Hematopoietic multipotent progenitor cell treated with erythropoietin and hydrocortisone succinate and interleukin-3 and kit ligand, for 6 days (in vitro differentiated cells): ENCODE data around the gene ASTN2.

Source experiments
- DNase-seq: peaks from one replicate; pipeline ENCODE4 v3.0.0-alpha.2; 2015

The ASTN2 gene

DNA sequence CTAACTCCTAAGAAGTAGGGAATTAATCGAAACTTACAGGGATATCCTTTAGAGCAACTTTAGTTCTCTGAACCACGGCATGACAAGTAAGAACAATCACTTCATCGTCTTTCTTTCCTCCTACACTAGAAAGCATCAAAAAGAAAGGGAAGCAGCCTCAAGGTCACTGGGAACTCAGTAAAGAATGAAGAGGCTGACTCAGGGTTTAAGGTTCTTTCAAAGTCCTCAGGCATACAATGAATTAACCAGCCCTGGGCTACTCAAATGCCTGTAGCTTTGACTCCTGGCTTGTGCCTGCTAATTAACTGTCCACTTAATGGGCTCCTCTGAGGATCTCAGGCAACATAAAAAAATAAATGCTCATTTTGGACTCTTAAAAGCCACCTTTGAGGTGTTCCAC lies 625.8 kb downstream of the ASTN2 start:
- DNase-seq: no peak

DNA sequence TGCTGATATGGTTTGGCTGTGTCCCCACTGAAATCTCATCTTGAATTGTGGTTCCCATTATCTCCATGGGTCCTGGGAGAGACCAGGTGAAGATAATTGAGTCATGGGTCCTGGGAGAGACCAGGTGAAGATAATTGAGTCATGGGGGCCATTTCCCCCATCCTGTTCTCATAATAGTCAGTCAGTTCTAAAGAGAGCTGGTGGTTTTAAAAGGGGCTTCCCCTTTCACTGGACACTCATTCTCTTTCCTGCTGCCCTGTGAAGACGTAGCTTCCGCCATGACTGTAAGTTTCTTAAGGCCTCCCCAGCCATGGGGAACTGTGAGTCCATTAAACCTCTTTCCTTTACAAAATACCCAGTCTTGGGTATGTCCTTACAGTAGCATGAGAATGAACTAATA lies 628.1 kb downstream of the ASTN2 start:
- DNase-seq: no peak

DNA sequence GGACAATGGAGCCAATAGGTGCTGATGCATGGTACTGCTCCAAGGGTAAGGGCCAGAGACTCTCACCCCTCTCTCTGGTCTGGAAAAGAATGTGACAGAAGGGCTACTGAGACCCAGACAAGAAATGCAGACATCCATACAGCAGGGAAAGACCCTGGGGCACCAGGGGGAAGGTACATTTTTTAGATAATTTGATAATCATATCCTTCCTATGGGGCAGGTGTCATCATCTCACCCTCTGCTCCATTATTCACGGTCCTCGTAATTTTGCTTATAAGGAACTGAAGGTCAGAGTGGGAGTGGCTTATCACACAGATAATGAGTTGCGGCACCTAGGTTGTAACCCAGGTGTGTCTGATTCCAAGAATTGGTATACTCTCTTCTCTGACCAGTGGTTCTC lies 637.7 kb downstream of the ASTN2 start:
- no peak for DNase-seq

DNA sequence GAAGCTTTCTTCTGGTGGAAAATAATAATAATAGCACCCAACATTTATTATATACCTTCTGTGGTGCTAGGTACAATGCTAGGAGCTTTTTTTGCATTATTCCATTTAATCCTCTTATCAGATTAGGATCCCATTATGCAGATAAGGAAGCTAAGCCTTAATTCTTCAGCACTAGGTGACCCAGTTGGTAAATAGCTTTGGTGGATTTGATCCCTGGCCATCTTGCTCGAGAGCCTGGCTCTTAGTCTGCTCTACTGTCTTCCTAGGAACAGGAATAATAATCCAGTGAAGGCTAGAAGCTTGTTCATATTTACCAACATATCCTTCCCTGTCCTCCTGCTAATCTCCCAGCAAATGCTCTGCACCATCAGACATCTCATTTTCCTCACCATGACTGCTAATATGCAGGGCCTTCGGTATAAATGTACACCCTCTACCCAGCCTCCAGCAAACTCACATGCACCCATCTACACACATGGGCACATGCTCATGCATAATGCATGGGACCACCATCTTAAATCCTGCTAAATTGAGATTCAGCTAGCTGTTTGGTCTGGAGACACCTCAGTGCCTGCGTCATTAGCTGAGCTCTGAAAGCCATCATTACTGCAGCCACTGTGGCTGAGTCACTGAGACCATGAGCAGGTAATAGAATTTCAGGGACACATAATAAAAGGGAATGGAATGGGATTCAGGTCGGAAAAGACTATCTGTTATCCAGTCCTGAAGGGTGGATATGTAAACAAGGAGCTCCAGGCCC lies 640.3 kb downstream of the ASTN2 start:
- no peak for DNase-seq

DNA sequence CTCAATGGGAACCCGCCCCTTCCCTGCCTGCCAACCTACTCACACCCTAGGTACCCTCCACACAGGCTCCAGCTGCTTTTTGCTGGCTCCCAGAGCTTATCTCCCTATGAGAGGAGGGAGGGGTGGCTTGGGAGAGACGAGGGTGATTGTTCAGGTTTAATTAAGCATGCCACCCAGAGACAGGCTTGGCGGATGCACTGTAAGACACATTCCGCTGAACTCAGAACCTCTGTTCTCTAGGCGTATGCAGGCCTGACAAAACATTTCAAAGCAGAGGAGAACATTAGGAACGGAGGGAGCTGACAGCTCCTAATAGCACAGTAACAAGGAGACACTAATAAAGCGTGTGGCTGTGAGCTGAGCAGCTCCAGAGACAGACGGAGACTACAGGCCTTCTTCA lies 647.6 kb downstream of the ASTN2 start:
- DNase-seq: no peak

DNA sequence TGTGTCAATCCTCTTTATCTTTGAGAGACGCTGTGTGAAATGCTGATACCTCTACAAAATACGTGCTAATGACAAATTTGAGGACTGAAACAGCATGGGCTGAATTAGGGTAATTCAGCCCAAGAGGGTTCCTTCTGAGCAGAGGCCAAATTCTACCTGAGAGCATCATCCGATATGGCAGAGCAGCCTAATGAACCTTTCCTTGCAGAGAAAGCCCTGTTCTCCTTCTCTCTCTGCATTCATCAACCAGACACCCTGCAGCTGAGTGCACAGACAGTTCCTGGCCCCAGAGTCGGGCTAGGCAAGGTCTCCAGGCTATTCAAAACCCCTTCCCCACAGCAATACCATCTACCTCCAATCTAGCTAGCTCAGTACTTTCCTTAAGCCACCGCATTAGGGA lies 649.8 kb downstream of the ASTN2 start:
- no peak for DNase-seq

DNA sequence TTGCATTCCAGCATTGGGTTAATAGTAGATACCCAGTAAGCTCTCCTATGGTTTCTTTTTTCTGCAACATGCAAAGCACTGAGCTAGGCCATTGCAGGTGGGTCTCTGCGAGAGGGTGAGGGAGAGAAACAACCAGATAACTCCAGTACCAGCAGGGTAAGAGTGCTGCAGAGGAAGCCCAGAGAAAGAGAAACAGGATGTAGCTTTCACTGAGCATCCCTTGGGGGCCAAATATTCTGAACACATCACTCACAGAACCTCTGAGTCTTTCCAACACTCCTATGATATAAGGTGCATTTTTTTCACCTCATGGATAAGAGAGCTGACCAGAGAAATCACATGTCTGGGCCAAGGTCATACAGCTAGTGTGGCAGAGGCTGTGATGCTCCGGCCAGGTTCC lies 651.1 kb downstream of the ASTN2 start:
- no peak for DNase-seq

DNA sequence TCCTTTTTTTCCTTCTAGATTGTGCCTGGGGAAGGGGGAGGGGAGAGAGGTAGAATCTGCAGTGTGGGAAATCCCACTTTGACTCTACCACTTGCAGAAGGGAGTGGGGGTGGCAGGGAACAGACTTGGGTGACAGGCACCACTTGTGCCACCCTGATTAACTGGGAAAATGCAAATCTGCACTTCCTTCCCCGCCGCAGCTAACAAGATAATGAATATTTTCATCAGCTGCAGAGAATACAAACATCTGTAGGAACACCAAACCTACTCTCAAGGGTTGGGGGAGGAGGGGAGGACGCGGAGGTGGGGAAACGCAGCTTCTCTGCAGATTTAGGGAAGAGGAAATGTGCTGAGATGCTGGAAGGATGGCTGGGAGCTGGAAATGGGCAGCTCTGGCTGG lies 654.2 kb downstream of the ASTN2 start:
- no peak for DNase-seq

DNA sequence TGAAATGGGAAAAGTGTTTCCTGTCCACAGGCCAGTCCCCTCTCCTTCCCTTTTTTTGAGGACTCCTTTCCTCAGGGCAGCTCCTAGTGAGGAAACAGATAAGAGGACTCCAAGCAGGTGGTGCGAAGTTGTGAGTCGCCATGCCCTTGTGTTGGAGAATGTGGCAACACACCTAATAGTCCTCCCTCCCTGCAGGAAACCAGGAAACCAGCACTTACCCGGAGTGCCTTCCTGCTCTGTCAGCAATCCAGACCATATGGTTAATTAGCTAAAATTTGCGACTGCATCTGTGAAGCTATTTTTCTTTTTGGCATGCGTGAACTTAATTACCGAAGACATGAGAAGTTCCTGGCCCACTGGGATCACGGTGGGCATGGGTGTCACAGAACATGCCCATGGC lies 657.8 kb downstream of the ASTN2 start:
- DNase-seq: no peak

DNA sequence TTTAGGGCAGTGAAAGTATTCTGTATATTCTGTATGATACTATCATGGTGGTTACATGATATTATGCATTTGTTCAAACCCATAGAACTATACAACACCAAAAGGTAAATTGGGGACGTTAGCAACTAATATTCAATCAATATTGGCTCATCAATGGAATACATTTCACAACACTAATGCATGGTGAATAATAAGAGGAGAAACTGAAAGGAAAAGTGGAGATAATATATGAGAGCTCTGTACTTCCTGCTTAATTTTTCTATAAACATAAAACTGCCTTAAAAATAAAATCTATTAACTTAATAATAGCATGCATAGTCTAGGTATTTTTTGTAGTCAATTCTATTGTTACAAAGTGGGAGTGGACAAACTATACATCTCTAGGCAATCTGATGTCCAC lies 661.5 kb downstream of the ASTN2 start:
- DNase-seq: no peak

DNA sequence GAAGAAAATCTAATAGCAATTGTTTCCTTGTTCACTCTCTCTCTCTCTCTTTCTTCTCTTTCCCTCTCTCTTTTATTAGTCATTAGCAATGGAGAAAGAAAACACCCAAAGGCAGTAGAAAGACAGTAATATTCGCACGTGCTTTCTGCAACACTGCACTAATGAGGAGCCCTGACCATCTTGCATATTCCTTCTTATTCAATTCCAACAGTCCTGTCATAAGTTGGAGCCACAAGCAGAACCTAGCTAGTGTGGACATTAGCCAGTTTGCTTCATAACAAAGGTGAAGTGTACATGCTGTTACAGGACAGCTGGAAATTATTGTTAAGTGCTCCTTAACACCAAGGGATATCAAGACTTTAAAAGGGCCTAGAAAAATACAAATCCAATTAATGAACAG lies 664.3 kb downstream of the ASTN2 start:
- no peak for DNase-seq

DNA sequence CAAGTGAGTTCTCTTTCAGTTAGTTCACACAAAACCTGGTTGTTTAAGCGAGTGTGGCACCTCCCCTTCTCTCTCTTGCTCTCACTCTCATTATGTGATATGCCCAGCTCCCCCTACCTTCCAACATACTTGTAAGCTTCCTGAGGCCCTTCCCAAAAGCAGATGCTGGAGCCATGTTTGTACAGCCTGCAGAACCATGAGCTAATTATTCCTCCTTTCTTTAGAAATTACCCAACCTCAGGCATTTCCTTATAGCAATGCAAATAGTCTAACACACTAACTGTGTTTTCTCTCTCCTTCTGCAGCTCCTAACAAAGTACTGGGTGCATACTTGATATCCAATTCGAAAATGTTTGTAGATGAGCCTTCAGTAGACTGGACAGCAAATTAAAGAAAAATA lies 665.1 kb downstream of the ASTN2 start:
- no peak for DNase-seq

DNA sequence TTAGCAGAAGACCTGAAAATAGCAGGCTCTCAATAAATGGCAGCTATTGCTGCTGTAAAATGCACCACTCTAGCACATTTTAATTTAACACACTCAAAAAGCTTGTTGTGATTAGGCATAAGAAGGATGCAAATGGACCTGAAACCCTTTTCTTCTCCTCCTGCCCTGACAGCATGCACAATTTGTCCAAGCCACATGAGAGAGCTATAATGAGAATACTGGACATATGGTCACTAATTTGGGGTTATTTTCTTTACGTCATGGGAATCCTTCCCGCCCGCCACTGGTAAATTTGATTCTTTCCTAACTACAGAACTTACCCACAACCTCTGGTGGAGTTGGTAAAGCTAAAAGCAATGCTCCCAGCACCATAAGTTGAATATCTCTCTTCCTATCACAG lies 665.7 kb downstream of the ASTN2 start:
- no peak for DNase-seq

DNA sequence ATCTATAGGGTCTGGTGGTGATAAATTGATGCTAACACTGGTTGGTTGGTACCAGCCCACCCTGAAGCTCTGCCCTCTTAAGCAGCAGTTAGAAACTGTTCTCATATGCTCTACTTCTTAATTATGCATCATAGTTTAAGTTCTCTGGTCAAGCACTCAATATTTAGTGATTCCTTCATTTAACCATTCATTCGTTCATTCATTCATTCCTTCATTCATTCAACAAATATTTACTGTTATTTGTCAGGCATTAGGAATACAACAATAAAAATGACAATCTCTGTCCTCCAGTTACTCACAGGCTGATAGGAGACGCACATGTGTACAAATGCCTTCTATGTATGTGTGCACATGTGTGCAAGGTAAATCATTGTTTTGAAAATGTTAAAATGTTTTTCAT lies 673.1 kb downstream of the ASTN2 start:
- no peak for DNase-seq

DNA sequence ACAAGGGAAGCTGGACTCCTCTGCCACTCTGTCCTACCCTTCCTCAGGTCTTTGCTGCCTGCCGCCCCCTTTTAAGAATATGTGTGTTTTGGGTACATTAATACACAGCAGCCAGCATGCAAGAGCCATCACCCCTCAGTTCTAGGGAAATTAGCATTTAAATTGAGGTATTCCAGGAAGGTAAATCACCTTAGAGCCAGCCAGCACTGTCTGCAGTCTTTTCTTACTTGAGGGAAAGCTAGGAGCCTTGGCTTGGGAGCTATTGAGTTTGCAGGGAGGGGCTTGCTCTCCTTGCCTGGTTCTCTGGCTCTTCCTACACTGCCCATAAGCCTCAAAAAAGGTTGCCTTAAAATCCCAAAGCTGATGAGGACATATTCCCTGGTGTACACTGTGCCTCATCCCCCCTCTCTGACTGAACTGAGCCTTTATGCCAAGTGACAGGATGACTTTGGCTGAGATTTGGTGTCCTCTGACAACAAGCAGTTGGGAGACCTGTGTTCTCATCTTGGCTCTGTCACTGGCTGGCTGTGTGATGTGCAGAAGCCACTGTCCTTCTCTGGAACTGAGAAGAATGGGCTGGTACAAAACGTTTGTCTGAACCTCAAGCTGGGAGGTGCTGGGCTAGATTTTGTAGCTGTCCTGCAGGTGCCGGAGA lies 673.6 kb downstream of the ASTN2 start:
- DNase-seq: no peak

DNA sequence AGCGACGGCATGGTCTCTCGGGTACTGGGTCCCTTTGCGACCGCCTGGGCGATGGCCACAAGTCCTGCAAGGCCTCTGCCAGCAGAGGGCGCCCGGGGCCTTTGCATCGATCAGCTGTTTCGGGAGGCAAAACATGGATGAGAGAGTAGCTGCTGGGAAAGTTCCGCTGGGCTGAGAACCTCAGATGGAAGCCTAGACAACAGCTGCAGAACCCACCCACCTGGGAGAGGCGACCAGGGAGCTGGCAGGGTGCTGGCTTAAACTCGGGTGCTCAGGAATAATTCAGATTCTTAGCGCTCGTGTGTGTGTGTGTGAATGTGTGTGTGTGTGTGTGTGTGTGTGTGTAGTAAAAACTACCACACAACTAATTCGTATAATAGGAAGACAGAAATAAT lies 677.7 kb downstream of the ASTN2 start:
- DNase-seq: peak; percentile 86

DNA sequence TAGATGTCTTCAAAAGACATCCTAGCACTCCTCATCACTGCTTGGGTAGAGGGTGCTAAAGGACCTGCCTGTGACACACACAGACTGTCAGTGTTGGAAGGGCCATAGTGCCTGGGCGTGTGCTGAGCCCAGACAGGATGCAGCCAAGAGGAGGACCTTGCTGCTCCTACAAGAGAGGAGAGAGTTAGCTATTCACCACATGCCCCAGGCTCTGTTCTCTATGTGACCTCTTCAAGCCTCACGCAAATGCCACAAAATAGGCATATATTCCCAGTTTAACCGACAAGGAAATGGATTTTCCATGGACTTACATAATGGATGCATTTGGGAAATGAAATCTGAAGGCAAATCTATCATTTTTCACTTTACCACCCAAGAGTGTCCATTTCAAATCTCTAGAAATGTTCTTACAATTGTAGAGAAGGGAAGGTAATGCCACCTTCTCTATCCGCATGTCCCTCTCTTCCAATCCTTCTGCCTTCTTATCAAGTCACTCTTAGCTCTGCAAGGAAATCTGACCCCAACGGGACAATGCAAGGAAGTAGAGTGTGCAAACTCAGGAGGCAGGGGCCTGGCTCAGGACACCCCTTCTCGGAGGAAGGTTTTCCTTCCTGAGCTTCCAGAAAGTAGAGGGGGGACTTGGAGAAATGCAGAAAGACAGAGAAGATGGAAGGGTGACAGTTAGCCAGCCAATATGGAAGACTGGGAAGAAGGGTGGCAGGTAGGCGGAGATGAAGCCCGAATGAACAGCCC lies 678.3 kb downstream of the ASTN2 start:
- no peak for DNase-seq

DNA sequence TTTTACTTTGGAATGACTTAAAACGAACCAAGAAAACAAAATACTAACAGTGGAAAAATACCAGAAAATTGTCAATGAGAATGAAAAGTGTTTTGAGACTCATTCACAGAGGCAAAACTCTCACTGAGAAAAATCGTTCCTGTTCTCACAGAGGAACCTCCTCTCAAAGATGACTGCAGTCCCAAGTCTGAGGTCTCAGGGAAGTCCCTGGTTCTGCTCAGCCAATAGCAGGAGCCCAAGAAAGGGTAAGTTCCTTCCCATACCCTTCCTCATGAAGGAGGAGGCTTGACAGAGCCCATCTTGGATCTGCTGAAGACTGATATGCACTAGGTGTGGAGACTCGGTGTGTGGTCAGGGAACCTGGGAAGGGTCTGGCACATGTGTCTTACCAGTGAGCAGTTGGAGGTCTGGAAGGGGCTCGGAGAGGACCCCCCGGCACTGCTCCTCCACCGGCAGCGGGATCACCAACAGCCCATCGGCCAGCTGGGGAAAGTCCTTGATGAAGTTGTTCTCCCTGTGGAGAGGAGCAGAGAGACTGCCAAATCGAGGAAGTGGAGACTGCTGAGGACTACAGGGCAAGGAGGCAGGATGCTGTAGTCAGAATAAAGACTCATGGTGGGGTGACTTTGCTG lies 681.7 kb downstream of the ASTN2 start:
- DNase-seq: no peak

DNA sequence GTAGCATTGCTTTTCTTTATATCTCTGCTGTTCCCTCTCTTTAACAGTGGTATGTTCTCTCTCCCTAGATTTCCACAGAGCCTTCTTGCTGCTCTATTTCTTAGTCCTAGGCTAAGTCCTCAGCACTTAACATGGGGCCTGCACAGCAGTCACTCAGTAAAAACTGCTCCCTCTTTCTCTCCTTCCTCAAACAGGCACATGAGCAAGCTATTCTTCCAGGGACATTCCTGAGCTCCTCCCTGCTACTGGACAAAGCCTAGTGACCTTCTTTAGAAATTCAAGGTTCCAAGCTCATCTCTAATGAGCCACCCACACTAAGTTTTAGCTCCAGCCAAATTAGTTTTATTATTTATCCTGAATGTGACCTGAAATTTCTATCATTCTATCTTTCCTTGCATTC lies 688.3 kb downstream of the ASTN2 start:
- DNase-seq: no peak

DNA sequence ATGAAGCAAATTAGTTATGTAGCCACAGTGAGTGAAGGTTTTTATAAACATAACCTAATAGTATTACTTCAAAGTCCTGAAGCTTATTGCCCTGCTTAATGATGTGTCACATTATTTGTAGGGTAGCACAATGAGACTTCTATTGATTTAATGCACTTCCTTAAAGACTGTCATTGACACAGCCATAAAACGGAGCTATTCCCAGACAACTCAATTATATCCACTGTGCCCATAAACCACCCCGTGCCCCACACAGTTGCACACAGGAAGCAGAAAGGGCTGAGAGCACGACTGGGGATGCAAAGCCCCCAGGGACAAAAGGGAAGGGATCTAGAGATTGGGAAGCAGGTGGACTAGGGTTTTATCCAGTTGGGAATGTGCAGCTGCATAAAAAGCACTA lies 690.7 kb downstream of the ASTN2 start:
- no peak for DNase-seq

DNA sequence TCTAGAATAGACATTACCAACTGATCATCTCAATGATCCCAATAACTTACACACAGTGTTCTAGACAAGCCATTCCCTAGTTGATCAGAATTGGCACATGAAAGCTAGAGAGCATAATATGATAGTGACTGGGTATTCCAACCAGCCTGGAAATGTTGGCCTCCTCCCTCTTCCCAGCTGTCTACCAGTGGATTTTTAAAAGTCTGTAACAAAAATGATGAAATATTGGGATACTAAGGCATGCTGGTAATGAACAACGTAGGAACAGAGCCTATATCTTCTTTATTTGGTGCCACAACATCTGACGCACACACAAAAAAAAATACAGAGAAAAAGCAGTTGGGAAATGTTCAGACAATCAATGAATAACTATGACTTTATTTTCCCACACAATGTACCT lies 692.9 kb downstream of the ASTN2 start:
- DNase-seq: no peak

DNA sequence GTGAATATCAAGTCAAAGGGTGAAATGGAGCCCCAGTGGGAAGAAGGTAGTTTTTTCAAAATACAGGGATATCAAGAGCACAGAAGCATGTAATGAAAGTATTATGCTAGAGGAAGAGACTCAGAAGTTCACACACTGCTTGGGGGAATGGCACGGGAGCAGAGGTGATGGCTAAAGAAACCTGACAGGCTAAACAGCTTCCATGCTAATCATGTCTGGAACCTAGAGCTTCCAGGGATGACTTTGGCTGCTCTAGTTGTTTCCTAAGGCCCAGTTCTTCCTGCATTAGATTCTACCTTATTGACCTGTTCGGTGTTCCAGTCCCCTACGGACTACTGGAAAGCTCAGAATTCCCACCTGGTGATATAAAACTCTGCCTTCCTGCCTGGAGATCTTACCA lies 693.4 kb downstream of the ASTN2 start:
- no peak for DNase-seq

DNA sequence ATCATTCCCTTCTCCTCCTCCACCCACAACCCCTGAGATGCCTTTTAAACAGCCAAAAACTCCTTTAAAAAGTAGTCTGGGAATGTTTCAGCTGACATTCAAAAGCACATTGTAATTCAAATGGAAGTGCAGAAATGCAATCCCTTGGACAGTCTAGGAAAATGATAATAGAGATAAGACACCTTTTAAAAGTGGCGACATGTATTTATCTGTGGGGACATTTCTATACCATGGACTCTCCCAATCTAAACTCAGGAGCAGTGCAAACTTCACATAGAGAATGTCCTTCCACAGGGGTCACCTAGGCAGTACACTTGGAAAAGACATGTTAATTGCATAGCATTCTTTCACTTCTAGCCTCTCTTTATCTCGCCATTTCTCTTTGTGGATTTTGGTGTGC lies 694.7 kb downstream of the ASTN2 start:
- DNase-seq: no peak

DNA sequence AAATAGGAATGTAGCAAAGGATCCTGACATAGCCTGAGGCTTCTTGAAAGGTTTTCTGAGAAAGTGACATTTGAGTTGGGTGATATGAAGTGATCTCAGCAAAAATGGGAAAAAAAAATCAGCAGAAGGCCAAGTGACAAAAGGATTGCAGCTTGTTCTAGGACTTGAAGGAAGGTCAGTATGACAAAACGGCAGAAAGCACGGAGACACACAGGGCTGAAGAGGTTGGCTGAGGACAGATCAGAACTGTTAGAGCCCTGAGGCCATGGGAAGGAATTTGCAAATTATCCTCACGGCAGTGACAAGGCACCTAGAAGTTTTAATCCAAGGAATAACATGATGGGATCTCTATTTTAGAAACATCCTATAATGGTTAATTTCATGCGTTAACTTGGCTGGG lies 696.7 kb downstream of the ASTN2 start:
- no peak for DNase-seq
